Lung microvascular endothelial cell (primary cell): Measurements from ENCODE around the gene CFHR5. TPM values are rescaled to one million over a fixed set of nuclear protein-coding genes. Genes with fewer than 3 reads are reported as not detected.

Source experiments
- DNase-seq, 2 donors: peaks; one replicate each; pipeline versions ENCODE4 v3.0.0 to v3.0.0-alpha.2; 2010; ENCODE audit warnings: low read depth in 2 of 2
- total RNA-seq: library from RNA; depleted of rRNA; stranded (reverse); fragments of >200 nt; gene quantifications from 2 replicates; pipeline ENCODE4 v1.2.1, GENCODE V29; 2014

Gene CFHR5
- total RNA-seq, 1 donor from 2014 or later = not detected

DNA sequence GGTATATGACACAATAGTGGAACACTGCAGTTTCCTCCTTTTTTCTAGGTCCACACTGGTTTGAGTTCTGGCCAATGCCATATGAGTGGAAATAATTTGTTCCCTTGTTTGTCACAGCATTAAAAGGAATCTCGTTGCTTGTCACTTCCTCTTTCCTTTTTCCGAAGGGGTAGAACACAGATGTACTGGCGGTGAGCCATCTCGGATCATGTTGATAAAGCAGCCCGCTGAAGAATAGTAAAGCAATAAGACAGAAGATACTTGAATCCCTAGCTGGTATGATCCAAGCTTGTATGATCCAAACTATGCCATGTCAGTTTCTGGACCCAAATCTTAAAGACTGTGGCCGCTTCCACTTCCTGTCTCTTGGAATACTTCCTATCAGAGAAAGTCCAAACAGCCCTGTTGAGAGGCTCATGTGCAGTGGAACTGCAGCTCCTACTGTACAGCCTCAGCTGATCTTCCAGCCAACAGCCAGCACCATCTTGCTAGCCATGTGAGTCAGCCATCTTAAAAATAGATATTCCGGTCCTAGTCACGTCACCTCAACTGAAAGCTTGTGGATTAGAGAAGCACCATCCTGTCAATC is 40.3 kb downstream of the CFHR5 start:
- DNase-seq = peak; percentile 82 to 89

DNA sequence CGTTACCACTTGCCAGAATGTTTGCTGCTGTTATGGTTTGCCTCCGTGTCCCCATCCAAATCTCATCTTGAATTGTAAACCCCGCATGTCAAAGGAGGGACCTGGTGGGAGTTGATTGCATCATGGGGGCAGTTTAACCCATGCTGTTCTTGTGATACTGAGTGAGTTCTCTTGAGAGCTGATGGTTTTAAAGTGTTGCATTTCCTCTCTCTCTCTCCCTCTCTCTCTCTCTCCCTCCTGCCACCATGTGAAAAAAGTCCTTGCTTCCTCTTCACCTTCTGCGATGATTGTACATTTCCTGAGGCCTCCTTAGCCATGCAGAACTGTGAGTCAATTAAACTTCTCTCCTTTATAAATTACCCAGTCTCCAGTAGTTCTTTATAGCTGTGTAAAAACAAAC is 44.4 kb downstream of the CFHR5 start:
- DNase-seq = peak in 1 of 2 donors; percentile 63

GRCh38 chr1:197024460-197024859 is 47.1 kb downstream of the CFHR5 start:
- DNase-seq = no peak

DNA sequence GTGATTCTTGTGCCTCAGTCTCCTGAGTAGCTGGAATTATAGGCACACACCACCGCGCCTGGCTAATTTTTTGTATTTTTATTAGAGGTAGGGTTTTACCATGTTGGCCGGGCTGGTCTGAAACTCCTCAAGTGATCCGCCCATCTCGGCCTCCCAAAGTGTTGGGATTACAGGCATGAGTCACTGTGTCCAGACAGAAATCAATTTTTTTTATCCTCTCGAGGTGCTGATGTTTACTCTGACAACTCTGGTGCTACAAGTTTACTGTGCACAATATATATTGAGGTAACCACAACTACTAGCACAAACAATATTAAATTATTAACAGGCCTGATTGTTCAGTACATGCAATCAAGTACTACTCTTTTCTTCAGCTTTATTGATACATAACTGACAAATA is 50.0 kb downstream of the CFHR5 start:
- DNase-seq = peak in 1 of 2 donors; percentile 58

DNA sequence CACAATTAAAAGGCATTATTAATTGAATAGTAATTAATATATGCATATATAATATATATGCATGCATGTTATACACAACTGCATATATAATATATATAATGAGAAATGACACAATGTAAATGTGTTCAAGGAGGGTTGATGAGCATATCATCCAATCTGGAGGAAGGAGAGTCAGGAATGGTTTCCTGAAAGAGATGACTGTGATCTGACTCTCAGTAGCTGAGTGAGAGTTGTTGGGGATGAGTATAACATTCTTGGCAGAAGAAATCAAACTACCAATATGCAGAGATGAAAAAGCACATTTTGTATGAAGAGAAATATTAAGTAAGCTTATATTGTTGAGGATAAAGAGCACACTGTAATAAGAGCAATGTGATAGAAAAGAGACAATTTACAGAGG is 52.4 kb downstream of the CFHR5 start:
- DNase-seq = peak in 1 of 2 donors; percentile 70

GRCh38 chr1:197034631-197035339 is 57.4 kb downstream of the CFHR5 start:
- DNase-seq = peak in 1 of 2 donors; percentile 72

- no peak for DNase-seq
These were observed 59.5 kb downstream of the CFHR5 start for GRCh38 chr1:197036861-197037260.

DNA sequence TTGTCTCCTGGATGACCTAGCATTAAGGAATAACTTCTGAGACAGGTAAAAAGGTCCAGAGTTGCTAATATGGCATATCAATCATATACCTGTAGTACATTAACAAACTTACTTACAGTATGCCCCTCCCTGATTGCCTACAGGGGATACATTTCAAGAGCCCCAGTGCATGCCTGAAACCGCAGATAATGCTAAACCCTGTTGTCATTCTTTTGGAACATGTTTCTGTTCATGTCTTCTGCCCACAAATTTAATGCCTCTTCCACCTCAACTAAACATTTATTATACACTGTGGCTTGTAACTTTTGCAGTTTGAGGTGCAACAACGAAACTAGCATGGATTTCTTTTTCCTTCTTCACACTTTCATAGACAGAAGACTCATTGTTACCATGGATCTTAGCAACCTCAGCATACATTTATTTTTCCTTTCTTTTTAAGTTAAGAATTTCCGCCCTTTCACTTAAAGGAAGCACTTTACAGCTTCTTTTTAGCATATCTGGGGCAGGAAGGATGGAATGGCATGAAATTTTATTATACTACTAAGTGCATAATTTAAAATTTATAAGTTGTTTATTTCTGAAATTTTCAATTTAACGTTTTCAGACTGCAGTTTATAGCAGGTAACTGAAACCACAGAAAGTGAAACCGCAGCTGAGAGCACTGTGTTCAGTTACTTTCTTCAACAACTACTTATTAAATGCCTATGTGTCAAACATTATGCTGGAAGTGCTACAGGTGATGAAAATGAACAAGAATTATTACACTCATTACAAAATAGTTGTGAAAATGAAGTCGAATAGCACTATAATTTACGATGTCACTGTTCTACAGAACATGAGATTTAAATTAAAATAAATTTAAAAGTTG is 64.4 kb downstream of the CFHR5 start:
- DNase-seq = no peak

DNA sequence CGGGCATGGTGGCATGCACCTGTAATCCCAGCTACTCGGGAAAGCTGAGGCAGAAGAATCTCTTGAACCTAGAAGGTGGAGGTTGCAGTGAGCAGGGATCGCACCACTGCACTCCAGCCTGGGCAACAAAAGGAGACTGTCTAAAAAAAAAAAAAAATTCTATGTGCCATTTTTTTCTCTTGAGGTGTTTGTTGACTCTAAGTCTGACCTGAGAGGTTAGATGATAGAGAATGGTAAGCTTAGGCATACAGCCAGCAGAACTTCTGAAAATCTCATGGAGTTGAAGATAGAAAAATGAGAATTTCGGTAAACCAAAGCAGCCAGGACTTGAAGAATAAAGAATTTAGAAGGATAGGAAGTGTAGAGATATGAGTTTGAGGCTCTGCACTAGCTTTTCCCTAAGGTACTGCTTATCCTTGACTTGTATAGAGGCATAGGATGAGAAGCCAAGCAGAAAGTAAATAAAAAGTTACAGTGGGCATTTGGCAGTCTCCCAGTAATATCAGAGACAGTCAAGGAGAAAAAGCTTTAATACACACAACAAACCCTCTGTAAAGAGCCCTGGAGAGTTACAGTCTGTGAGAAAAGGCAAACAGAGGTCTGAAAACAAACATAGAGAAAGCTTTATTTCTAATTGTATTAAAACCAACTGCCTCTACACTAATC is 65.5 kb downstream of the CFHR5 start:
- DNase-seq = no peak

DNA sequence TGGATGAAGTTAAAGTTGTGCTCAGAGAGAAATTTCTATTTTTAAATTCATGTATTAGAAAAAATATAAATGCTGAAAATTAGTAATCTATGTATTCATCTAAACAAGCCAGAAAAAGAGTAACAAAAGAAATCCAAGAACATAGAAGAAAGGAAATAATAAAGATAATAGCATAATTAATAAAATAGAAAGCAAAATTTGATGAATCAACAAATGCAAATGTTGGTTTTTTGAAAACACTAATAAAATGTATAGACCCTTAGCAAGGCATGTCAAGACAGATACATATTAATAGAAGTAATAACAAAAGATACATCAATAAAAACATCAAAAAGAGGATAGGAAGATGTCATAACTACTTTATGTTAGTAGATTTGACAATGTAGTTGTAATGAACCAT is 71.7 kb downstream of the CFHR5 start:
- DNase-seq = no peak

Other genes starting within 250 kb of the CFHR5 start
- gene CFHR3, start 202.7 kb upstream of the CFHR5 start, total RNA-seq = not detected in 2 replicates
- gene CFHR1, start 157.8 kb upstream of the CFHR5 start, total RNA-seq = not detected in 2 replicates
- gene CFHR4, start 89.5 kb upstream of the CFHR5 start, total RNA-seq = not detected in 2 replicates
- gene CFHR2, start 33.8 kb upstream of the CFHR5 start, total RNA-seq = not detected in 2 replicates
- under 0.01 TPM in 1 of 2 replicates, not detected in the other for gene F13B, start 89.7 kb downstream of the CFHR5 start, total RNA-seq
- gene ASPM, start 169.1 kb downstream of the CFHR5 start, total RNA-seq = 3.0 and 15.7 TPM in 2 replicates
- gene ZBTB41, start 223.7 kb downstream of the CFHR5 start, total RNA-seq = 3.9 and 6.3 TPM in 2 replicates